ENCODE data around the gene SLC36A3.
"Not testable (repeated sequence)": the region's sequence is repeated elsewhere in the genome, so short reads cannot be mapped to it uniquely, and the experiment has no call there.

SLC36A3 gene

DNA sequence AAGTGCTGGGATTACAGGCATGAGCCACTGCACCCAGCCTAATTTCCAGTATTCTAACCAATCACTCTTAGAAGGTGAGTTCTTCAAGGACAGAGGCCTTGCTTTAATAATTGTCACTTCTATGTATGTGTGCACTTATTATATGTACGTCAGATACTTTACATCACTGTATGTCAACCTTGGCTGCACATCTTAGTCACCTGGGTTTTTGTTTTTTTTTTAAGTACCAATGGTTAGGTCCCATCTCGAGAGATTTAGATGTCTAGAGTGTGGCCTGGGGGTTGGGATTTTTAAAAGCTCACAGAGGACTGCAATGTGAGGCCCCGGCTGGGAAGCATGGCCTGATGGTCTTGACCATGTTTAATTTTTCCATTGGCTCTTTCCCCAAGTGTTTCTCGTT, 60.4 kb downstream of the SLC36A3 start:
- Histone ChIP-seq H3K27me3 (ENCODE audit: insufficient read depth, poor library complexity, severe bottlenecking) (no peaks in the 10 kb centered on the region), H3K4me3 (replicated peaks; ENCODE audit: insufficient read depth, low read length) (no peak overlapping the region), H3K27ac (replicated peaks) (no peak overlapping the region)
- DNase-seq (ENCODE audit: low read depth in 1 of 2, low spot score in 1 of 2) = no peak
- TF ChIP-seq, protein P1, sequence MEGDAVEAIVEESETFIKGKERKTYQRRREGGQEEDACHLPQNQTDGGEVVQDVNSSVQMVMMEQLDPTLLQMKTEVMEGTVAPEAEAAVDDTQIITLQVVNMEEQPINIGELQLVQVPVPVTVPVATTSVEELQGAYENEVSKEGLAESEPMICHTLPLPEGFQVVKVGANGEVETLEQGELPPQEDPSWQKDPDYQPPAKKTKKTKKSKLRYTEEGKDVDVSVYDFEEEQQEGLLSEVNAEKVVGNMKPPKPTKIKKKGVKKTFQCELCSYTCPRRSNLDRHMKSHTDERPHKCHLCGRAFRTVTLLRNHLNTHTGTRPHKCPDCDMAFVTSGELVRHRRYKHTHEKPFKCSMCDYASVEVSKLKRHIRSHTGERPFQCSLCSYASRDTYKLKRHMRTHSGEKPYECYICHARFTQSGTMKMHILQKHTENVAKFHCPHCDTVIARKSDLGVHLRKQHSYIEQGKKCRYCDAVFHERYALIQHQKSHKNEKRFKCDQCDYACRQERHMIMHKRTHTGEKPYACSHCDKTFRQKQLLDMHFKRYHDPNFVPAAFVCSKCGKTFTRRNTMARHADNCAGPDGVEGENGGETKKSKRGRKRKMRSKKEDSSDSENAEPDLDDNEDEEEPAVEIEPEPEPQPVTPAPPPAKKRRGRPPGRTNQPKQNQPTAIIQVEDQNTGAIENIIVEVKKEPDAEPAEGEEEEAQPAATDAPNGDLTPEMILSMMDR (IDR thresholded peaks at IDR 0.05; ENCODE audit: insufficient read depth, low read length) = no peak
- no peak for TF ChIP-seq SPI1 (IDR thresholded peaks at IDR 0.05; ENCODE audit: borderline replicate concordance, low read depth)

GRCh38 chr5:151240924-151241635, 62.5 kb downstream of the SLC36A3 start:
- H3K27ac ChIP-seq (replicated peaks) = no peak overlapping the region
- H3K27me3 ChIP-seq (ENCODE audit: insufficient read depth, poor library complexity, severe bottlenecking) = no peaks in the 10 kb centered on the region
- H3K4me3 ChIP-seq (replicated peaks; ENCODE audit: insufficient read depth, low read length) = no peak overlapping the region
- TF ChIP-seq SPI1 (IDR thresholded peaks at IDR 0.05; ENCODE audit: borderline replicate concordance, low read depth) (no peak), REST (IDR thresholded peaks at IDR 0.05; ENCODE audit: insufficient replicate concordance, low read depth) (no peak), GABPA (IDR thresholded peaks at IDR 0.05; ENCODE audit: low read depth) (no peak), POLR2AphosphoS5 (IDR thresholded peaks at IDR 0.05; ENCODE audit: low read depth) (no peak)
- TF ChIP-seq, protein P1 (IDR thresholded peaks at IDR 0.05; ENCODE audit: insufficient read depth, low read length) = no peak
- DNase-seq (ENCODE audit: low read depth in 1 of 2, low spot score in 1 of 2) = no peak

- H3K27me3 ChIP-seq (ENCODE audit: insufficient read depth, poor library complexity, severe bottlenecking); H3K27ac ChIP-seq (replicated peaks); H3K4me3 ChIP-seq (replicated peaks; ENCODE audit: insufficient read depth, low read length); DNase-seq (ENCODE audit: low read depth in 1 of 2, low spot score in 1 of 2): not testable (repeated sequence)
Measured at GRCh38 chr5:151240268-151240835, 63.2 kb downstream of the SLC36A3 start.

DNA sequence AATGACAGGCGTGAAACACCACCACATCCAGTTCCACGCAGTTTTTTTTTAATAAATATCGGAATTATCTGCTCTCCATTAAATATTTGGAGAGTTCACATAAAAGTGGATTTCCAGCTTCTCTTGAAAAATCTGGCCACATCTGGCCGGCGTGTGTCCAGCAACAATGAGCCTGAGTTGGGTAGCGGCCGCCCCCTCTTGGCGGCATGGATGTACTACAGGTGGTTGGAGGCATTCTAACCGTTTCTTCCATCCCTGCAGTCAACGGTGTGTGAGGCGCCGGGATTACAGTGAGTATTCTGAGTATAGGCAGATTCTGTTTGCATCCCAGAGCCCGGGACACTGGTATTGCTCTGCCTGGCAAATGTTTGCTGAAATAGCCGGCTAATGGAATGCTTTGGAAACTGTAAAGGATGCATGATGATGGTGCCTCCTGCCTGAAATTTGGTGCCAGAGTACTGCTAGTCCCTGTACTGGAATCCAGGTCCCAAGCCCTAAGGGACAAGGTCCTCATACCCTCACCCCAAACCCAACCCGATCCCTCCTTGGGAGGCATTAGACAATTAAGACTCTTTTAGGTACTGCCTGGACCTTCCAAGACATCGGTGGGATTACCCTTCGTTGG, 64.2 kb downstream of the SLC36A3 start:
- Histone ChIP-seq H3K27me3 (ENCODE audit: insufficient read depth, poor library complexity, severe bottlenecking) (no peaks in the 10 kb centered on the region), H3K27ac (replicated peaks) (no peak overlapping the region), H3K4me3 (replicated peaks; ENCODE audit: insufficient read depth, low read length) (no peak overlapping the region)
- peak in 1 of 2 experiments; percentile 71 for DNase-seq (ENCODE audit: low read depth in 1 of 2, low spot score in 1 of 2)
- TF ChIP-seq POLR2AphosphoS5 (IDR thresholded peaks at IDR 0.05; ENCODE audit: low read depth) (no peak), GABPA (IDR thresholded peaks at IDR 0.05; ENCODE audit: low read depth) (no peak), SPI1 (IDR thresholded peaks at IDR 0.05; ENCODE audit: borderline replicate concordance, low read depth) (no peak), REST (IDR thresholded peaks at IDR 0.05; ENCODE audit: insufficient replicate concordance, low read depth) (no peak)
- TF ChIP-seq, protein P1 (IDR thresholded peaks at IDR 0.05; ENCODE audit: insufficient read depth, low read length) = peak; percentile 69

All from HL-60 (cell line).